Breast epithelium (tissue), 4 donors: ENCODE results near the gene CHMP4A. TPM values are rescaled to one million over a fixed set of nuclear protein-coding genes. Genes with fewer than 3 reads are reported as not detected.
"Not testable (repeated sequence)": the region's sequence is repeated elsewhere in the genome, so short reads cannot be mapped to it uniquely, and the experiment has no call there.

Experiments used
- DNase-seq, 2 donors: peaks; one replicate each; pipeline ENCODE4 v3.0.0-alpha.2; 2019; ENCODE audit warnings: low spot score in 2 of 2
- H3K27ac ChIP-seq, 2 donors: fragments of 200-600 bp; sonication (generic) in 1 of 2; one replicate each; pipeline ENCODE4 v1.5.1; 2016 to 2019; ENCODE audit warnings: mild to moderate bottlenecking in 1 of 2
- H3K27me3 ChIP-seq, 2 donors: fragments of 200-600 bp; sonication (generic) in 1 of 2; one replicate each; pipeline versions ENCODE4 v1.5.1 to v1.6.0; 2017 to 2019; ENCODE audit warnings: control low read depth in 1 of 2, mild to moderate bottlenecking in 1 of 2
- H3K36me3 ChIP-seq: fragments of 200-600 bp; one replicate; pipeline ENCODE4 v1.5.1; 2019
- H3K4me1 ChIP-seq, 2 donors: fragments of 200-600 bp; sonication (generic); one replicate each; pipeline ENCODE4 v1.5.1; 2016 to 2019; ENCODE audit warnings: control low read depth in 1 of 2
- H3K4me3 ChIP-seq, 3 donors: fragments of 200-600 bp; sonication (generic); 1 replicate in 2 of 3; 2 replicates in 1 of 3; pipeline ENCODE4 v1.5.1; 2016 to 2019; ENCODE audit warnings: mild to moderate bottlenecking in 3 of 3, moderate library complexity in 2 of 3
- H3K9me3 ChIP-seq, 2 donors: fragments of 200-600 bp; sonication (generic) in 1 of 2; one replicate each; pipeline ENCODE4 v1.5.1; 2016 to 2019; ENCODE audit warnings: control low read depth in 1 of 2
- POLR2A ChIP-seq: fragments of 450-650 bp; IDR thresholded peaks from one replicate; pipeline ENCODE4 v1.6.1; 2016; ENCODE audit warnings: antibody characterized with exemption, mild to moderate bottlenecking, moderate library complexity
- POLR2AphosphoS5 ChIP-seq, 3 donors: sonication (generic); formaldehyde crosslinking; IDR thresholded peaks; one replicate each; pipeline ENCODE4 v1.6.1; 2017; ENCODE audit warnings: antibody characterized with exemption in 3 of 3
- intact Hi-C: fragments of 100-400 bp; cut with DNase I; formaldehyde crosslinking; loops from one replicate; pipeline ENCODE4 v1.15.1; 2023; ENCODE audit warnings: low total_unique reads
- total RNA-seq, 3 donors: library from RNA; depleted of rRNA; stranded (reverse); fragments of >200 nt; gene quantifications; one replicate each; pipeline ENCODE4 v1.1.0, GENCODE V29; 2016
- TF ChIP-seq, protein P1 (sequence below), 3 donors: fragments of 450-650 bp; IDR thresholded peaks; one replicate each; pipeline ENCODE4 v1.5.1; 2016 to 2017; ENCODE audit warnings: antibody characterized with exemption in 3 of 3, mild to moderate bottlenecking in 3 of 3, moderate library complexity in 3 of 3

Gene CHMP4A
- total RNA-seq, 3 donors from 2014 or later: 66.5 to 88.8 (median 85.0) TPM

DNA sequence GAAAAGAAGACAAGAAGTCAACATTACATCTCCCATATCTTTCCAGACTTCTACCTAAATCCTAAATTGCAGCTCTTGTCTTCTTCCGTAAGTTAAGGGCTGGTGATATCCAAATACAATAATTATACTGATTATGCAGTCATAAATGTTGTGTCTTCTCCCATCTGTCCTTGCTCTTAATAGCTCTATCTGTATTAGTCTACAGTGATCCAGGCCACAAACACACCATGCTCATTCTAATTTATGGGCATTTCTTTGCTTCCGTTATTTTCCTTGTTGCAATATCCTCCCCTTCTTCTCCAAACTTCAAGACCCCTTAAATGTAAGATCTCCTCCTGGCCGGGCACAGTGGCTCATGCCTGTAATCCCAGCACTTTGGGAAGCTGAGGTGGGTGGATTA lies 6.2 kb upstream of the CHMP4A start:
- intact Hi-C loops: no loop called here
- Histone ChIP-seq H3K27me3 (no peaks in the 10 kb centered on the region), H3K27ac (no peak overlapping the region), H3K4me1 (peaks cover 0 to 7% of the 10 kb centered on the region in 2 donors), H3K4me3 (no peak overlapping the region), H3K9me3 (no peaks in the 10 kb centered on the region), H3K36me3 (no peaks in the 10 kb centered on the region)
- TF ChIP-seq, protein P1, sequence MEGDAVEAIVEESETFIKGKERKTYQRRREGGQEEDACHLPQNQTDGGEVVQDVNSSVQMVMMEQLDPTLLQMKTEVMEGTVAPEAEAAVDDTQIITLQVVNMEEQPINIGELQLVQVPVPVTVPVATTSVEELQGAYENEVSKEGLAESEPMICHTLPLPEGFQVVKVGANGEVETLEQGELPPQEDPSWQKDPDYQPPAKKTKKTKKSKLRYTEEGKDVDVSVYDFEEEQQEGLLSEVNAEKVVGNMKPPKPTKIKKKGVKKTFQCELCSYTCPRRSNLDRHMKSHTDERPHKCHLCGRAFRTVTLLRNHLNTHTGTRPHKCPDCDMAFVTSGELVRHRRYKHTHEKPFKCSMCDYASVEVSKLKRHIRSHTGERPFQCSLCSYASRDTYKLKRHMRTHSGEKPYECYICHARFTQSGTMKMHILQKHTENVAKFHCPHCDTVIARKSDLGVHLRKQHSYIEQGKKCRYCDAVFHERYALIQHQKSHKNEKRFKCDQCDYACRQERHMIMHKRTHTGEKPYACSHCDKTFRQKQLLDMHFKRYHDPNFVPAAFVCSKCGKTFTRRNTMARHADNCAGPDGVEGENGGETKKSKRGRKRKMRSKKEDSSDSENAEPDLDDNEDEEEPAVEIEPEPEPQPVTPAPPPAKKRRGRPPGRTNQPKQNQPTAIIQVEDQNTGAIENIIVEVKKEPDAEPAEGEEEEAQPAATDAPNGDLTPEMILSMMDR (IDR thresholded peaks at IDR 0.05): no peak
- no peak for TF ChIP-seq POLR2A
- TF ChIP-seq POLR2AphosphoS5 (IDR thresholded peaks at IDR 0.05): no peak
- DNase-seq: no peak

DNA sequence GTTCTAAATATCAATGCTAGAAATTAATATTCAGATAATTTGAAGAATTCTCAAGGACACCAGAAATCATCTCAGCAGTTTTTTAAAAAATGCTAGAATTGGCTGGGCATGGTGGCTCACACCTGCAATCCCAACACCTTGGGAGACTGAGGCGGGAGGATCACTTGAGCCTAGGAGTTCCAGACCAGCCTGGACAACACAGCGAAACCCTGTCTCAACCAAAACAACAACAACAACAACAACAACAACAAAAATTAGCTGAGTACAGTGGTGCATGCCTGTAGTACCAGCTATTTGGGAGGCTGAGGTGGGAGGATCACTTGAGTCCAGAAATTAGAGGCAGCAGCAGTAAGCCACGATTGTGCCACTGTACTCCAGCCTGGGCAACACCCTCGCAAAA lies 5.8 kb upstream of the CHMP4A start:
- H3K27ac ChIP-seq: no peak overlapping the region
- peaks cover 0 to 10% of the 10 kb centered on the region in 2 donors for H3K4me1 ChIP-seq
- no peaks in the 10 kb centered on the region for H3K36me3 ChIP-seq
- DNase-seq: no peak
- H3K27me3 ChIP-seq: no peaks in the 10 kb centered on the region
- no peak overlapping the region for H3K4me3 ChIP-seq
- intact Hi-C loops: no loop called here
- TF ChIP-seq, protein P1 (IDR thresholded peaks at IDR 0.05): no peak
- TF ChIP-seq POLR2A (no peak), POLR2AphosphoS5 (IDR thresholded peaks at IDR 0.05) (no peak)
- no peaks in the 10 kb centered on the region for H3K9me3 ChIP-seq

DNA sequence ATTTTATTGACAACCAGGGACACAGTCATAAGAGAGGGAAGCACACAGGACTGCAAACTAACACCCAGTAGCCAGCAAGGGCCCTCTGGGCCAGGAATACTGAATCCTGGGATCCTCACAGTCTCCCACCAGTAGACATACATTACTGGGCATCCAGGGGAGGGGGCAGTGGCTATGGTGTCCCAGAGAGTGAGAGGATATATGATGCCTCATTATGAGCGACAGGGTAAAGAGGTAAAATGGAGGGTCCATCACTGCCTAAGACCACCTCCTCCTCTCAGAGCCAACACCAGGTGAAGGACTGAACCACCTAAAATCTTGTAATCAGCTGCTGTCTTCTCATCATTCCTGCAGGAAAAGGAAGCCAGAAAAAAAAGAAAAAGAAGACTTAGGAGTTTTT lies 3.6 kb upstream of the CHMP4A start:
- H3K36me3 ChIP-seq, H3K9me3 ChIP-seq, H3K4me3 ChIP-seq, intact Hi-C loops, H3K4me1 ChIP-seq, H3K27ac ChIP-seq, DNase-seq, H3K27me3 ChIP-seq: not testable (repeated sequence)

DNA sequence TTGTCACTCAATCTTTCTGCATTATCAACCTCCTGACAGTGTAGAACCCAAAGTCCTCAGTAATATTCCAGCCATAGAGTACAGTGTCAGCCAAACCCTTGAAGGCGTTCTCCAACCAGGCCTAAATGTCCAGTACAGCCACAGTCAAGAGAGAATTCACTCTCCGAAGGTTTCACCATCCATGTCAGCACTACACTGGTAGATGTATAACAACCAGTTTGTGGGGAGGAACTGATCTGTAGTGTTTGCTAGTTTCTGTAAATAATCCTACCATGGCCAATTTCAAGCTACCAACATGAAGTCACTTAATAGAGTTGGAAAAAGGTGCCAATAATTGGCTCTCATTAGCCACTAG lies 3.0 kb upstream of the CHMP4A start:
- intact Hi-C loops: no loop called here
- Histone ChIP-seq H3K27me3 (no peaks in the 10 kb centered on the region), H3K36me3 (no peaks in the 10 kb centered on the region), H3K4me3 (peak overlapping the region in 2 of 3 donors; percentile 76 to 87), H3K9me3 (no peaks in the 10 kb centered on the region), H3K27ac (peak overlapping the region; percentile 91 to 96), H3K4me1 (peaks cover 0 to 10% of the 10 kb centered on the region in 2 donors)
- DNase-seq: no peak
- TF ChIP-seq POLR2AphosphoS5 (IDR thresholded peaks at IDR 0.05) (no peak), POLR2A (no peak)
- TF ChIP-seq, protein P1 (IDR thresholded peaks at IDR 0.05): no peak

DNA sequence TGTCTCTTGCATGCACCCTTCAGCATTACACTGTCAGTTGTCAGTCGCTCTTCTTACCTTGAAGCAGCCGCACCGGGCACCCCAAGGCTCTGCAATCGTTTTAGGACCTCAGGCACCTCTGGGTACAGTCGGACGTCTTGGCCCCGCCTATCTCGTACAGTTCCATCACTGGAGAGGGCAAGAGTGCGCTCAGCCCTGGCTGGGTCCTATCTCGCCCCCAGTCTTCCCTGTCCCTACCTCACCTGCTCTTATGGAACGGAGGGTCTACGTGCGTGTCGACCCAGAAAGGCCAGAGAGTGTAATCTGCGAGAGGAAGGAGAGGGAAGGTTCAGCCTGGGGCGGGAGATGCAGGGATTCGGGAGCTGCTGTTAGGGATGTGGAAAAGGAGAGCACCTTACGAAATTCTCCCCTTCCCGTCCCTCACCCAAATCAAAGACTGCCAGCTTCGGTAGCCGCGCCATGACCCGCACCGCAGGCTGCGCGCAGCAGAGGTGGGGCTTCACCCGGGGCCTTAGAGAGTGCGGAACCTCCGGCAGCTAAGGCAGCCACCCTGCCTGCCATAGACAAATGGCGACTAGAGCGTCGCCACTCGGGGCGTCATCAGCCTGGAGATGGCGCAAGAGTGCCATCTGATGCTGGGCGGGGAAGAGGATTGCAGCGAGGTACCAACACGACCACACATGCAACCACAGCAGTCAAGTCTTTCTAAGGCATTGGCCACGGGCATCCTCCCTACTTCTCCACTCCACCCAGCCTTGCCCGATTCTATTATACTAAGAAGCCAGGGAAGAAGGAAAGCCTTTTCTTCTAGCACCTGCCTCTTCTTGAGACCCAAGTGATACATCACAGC lies 2.4 kb upstream of the CHMP4A start, which contains the start of gene MDP1:
TSS of gene MDP1 (minus strand) at position 572 of the 850 bp plus-strand sequence. CDS start at position 461, 111 bp downstream.
- TF ChIP-seq, protein P1 (IDR thresholded peaks at IDR 0.05): peak; percentile 28 to 54 (median 34)
- TF ChIP-seq POLR2AphosphoS5 (IDR thresholded peaks at IDR 0.05) (peak; percentile 82 to 93 (median 85)), POLR2A (peak; percentile 51)
- no peaks in the 10 kb centered on the region for H3K36me3 ChIP-seq
- peak within 1 kb of the TSS; percentile 76 to 87 (median 83) for H3K4me3 ChIP-seq
- H3K4me1 ChIP-seq: peaks cover 0 to 10% of the 10 kb centered on the region in 2 donors
- intact Hi-C loops: no loop called here
- DNase-seq: peak; percentile 79 to 80
- peak within 1 kb of the TSS; percentile 91 to 96 for H3K27ac ChIP-seq
- no peaks in the 10 kb centered on the region for H3K27me3 ChIP-seq
- H3K9me3 ChIP-seq: no peaks in the 10 kb centered on the region
